SIG-M5 treated with dmso at 0.1 percent for 504 hours (cell line): ENCODE measurements around the gene UBB.
"Not testable (repeated sequence)": the region's sequence is repeated elsewhere in the genome, so short reads cannot be mapped to it uniquely, and the experiment has no call there.

Experiments used
- DNase-seq: peaks from one replicate; lab custom pipeline; 2025; ENCODE audit not compliant: unreplicated experiment; lab: John Stamatoyannopoulos, UW

The UBB gene

GRCh38 chr17:16374146-16374938 lies 6.5 kb upstream of the UBB start:
- no peak for DNase-seq

GRCh38 chr17:16377941-16378341 lies 3.0 kb upstream of the UBB start:
- no peak for DNase-seq

- no peak for DNase-seq
Measured at GRCh38 chr17:16378636-16379282, 2.1 kb upstream of the UBB start.

- DNase-seq = no peak
Measured at GRCh38 chr17:16379654-16380053, 1.2 kb upstream of the UBB start.

- no peak for DNase-seq
Measured at GRCh38 chr17:16381496-16381820, 567 bp downstream of the UBB start.

- DNase-seq = no peak
Measured at GRCh38 chr17:16383216-16383615, 2.3 kb downstream of the UBB start.

GRCh38 chr17:16383772-16384287 lies 2.9 kb downstream of the UBB start:
- no peak for DNase-seq

- no peak for DNase-seq
Measured at GRCh38 chr17:16384557-16384956, 3.7 kb downstream of the UBB start.

- not testable (repeated sequence) for DNase-seq
Measured at GRCh38 chr17:16386126-16386507, 5.2 kb downstream of the UBB start.

- DNase-seq = no peak
Measured at GRCh38 chr17:16391451-16391850, 10.6 kb downstream of the UBB start.

- DNase-seq = not testable (repeated sequence)
Measured at GRCh38 chr17:16392491-16392890, 11.6 kb downstream of the UBB start.

GRCh38 chr17:16395887-16396286 lies 15.0 kb downstream of the UBB start:
- not testable (repeated sequence) for DNase-seq

- not testable (repeated sequence) for DNase-seq
Measured at GRCh38 chr17:16396693-16397092, 15.8 kb downstream of the UBB start.

- no peak for DNase-seq
Measured at GRCh38 chr17:16398270-16399267, 17.7 kb downstream of the UBB start.

GRCh38 chr17:16403847-16404246 lies 23.0 kb downstream of the UBB start:
- DNase-seq = not testable (repeated sequence)

GRCh38 chr17:16406742-16407674 lies 26.1 kb downstream of the UBB start:
- DNase-seq = no peak

- DNase-seq = no peak
Measured at GRCh38 chr17:16407911-16408588, 27.2 kb downstream of the UBB start.

- peak; percentile 36 for DNase-seq
Measured at GRCh38 chr17:16415031-16415924, 34.4 kb downstream of the UBB start, which contains the start of gene TRPV2. Gene TRPV2 (plus strand): TSS chr17:16415571. CDS start chr17:16417669, 2,098 bp downstream.
